ENCODE data around the gene UNG.

The UNG gene

GRCh38 chr12:109098651-109099050 is 1.3 kb downstream of the UNG start:
- DNase-seq (ENCODE audit: extremely low read depth, low read depth): no peak
- TF ChIP-seq CTCF (IDR thresholded peaks at IDR 0.05; ENCODE audit: low read depth, low read length, missing control alignments): no peak
- H3K4me3 ChIP-seq (replicated peaks; ENCODE audit: low read depth, low read length): peak overlapping the region; percentile 81

- DNase-seq (ENCODE audit: extremely low read depth, low read depth): no peak
- TF ChIP-seq CTCF (IDR thresholded peaks at IDR 0.05; ENCODE audit: low read depth, low read length, missing control alignments): no peak
- peak overlapping the region; percentile 81 for H3K4me3 ChIP-seq (replicated peaks; ENCODE audit: low read depth, low read length)
Observed at GRCh38 chr12:109099431-109100020, 2.1 kb downstream of the UNG start.

- no peak for TF ChIP-seq CTCF (IDR thresholded peaks at IDR 0.05; ENCODE audit: low read depth, low read length, missing control alignments)
- DNase-seq (ENCODE audit: extremely low read depth, low read depth): no peak
- no peak overlapping the region for H3K4me3 ChIP-seq (replicated peaks; ENCODE audit: low read depth, low read length)
Observed at GRCh38 chr12:109100741-109101140, 3.3 kb downstream of the UNG start.

GRCh38 chr12:109102491-109102890 is 5.1 kb downstream of the UNG start:
- no peak for DNase-seq (ENCODE audit: extremely low read depth, low read depth)
- no peak for TF ChIP-seq CTCF (IDR thresholded peaks at IDR 0.05; ENCODE audit: low read depth, low read length, missing control alignments)
- no peak overlapping the region for H3K4me3 ChIP-seq (replicated peaks; ENCODE audit: low read depth, low read length)

- no peak for DNase-seq (ENCODE audit: extremely low read depth, low read depth)
- TF ChIP-seq CTCF (IDR thresholded peaks at IDR 0.05; ENCODE audit: low read depth, low read length, missing control alignments): no peak
- no peak overlapping the region for H3K4me3 ChIP-seq (replicated peaks; ENCODE audit: low read depth, low read length)
Observed at GRCh38 chr12:109105176-109105575, 7.8 kb downstream of the UNG start.

GRCh38 chr12:109109746-109110350 is 12.5 kb downstream of the UNG start:
- no peak overlapping the region for H3K4me3 ChIP-seq (replicated peaks; ENCODE audit: low read depth, low read length)
- DNase-seq (ENCODE audit: extremely low read depth, low read depth): no peak
- TF ChIP-seq CTCF (IDR thresholded peaks at IDR 0.05; ENCODE audit: low read depth, low read length, missing control alignments): no peak

All from HFF-Myc (cell line).